CD4-positive, alpha-beta memory T cell (primary cell): ENCODE data around the gene UBE2E2. TPM values are rescaled to one million over a fixed set of nuclear protein-coding genes. Genes with fewer than 3 reads are reported as not detected.

Source experiments
- CTCF ChIA-PET: fragments of 350-600 bp; sonication (Branson Sonifier 250); formaldehyde crosslinking; loops from one replicate; lab custom pipeline; 2021; ENCODE audit warnings: inconsistent platforms; ENCODE audit not compliant: partially characterized antibody; lab: Charles Lee
- POLR2A ChIA-PET: fragments of 350-600 bp; sonication (Branson Sonifier 250); formaldehyde crosslinking; loops from one replicate; lab custom pipeline; 2021; ENCODE audit not compliant: partially characterized antibody; lab: Charles Lee
- DNase-seq, 5 donors: peaks; one replicate each; pipeline versions ENCODE4 v3.0.0 to v3.0.0-alpha.2; 2020 to 2022; ENCODE audit warnings: mixed read lengths in 1 of 5
- H3K27ac ChIP-seq: one replicate; pipeline ENCODE4 v1.7.0; 2013; ENCODE audit warnings: low read depth, low read length
- H3K27me3 ChIP-seq: 2 replicates; pipeline ENCODE4 v1.7.0; 2013; ENCODE audit warnings: mild to moderate bottlenecking, low read length, moderate library complexity; ENCODE audit not compliant: insufficient read depth
- H3K36me3 ChIP-seq: 2 replicates; pipeline ENCODE4 v1.7.0; 2013; ENCODE audit warnings: mild to moderate bottlenecking, low read length, moderate library complexity; ENCODE audit not compliant: insufficient read depth
- H3K4me1 ChIP-seq: 2 replicates; pipeline ENCODE4 v1.7.0; 2013; ENCODE audit warnings: mild to moderate bottlenecking, low read length, moderate library complexity; ENCODE audit not compliant: insufficient read depth
- H3K4me3 ChIP-seq, 2 donors: one replicate each; pipeline ENCODE4 v1.7.0; 2013; ENCODE audit warnings: low read length in 2 of 2, mild to moderate bottlenecking in 1 of 2
- H3K9me3 ChIP-seq, 2 donors: one replicate each; pipeline ENCODE4 v1.7.0; 2013; ENCODE audit warnings: low read length in 2 of 2, control low read depth in 1 of 2; ENCODE audit not compliant: control insufficient read depth in 1 of 2
- H3K27ac Mint-ChIP-seq, 7 donors: one replicate each; pipeline ENCODE4 v1.8.0; 2020 to 2021; ENCODE audit warnings: mixed read lengths in 7 of 7, mild to moderate bottlenecking in 6 of 7, inconsistent platforms in 3 of 7, moderate library complexity in 3 of 7
- H3K27me3 Mint-ChIP-seq, 2 donors: one replicate each; pipeline ENCODE4 v1.8.0; 2020 to 2021; ENCODE audit warnings: mixed read lengths in 2 of 2
- H3K36me3 Mint-ChIP-seq, 2 donors: one replicate each; pipeline ENCODE4 v1.8.0; 2020 to 2021; ENCODE audit warnings: mixed read lengths in 2 of 2, inconsistent platforms in 1 of 2, mild to moderate bottlenecking in 1 of 2
- H3K4me1 Mint-ChIP-seq, 4 donors: one replicate each; pipeline ENCODE4 v1.8.0; 2020 to 2021; ENCODE audit warnings: mixed read lengths in 4 of 4, mild to moderate bottlenecking in 1 of 4
- H3K4me3 Mint-ChIP-seq, 8 donors: one replicate each; pipeline ENCODE4 v1.8.0; 2020 to 2021; ENCODE audit warnings: mixed read lengths in 8 of 8, mild to moderate bottlenecking in 7 of 8, moderate library complexity in 6 of 8, inconsistent platforms in 3 of 8
- H3K9me3 Mint-ChIP-seq, 8 donors: one replicate each; pipeline ENCODE4 v1.8.0; 2020 to 2021; ENCODE audit warnings: mixed read lengths in 8 of 8, mild to moderate bottlenecking in 5 of 8, inconsistent platforms in 3 of 8, moderate library complexity in 1 of 8
- intact Hi-C: fragments of 100-400 bp; cut with micrococcal nuclease; formaldehyde crosslinking; loops from one replicate; pipeline ENCODE4 v1.15.1; 2023
- polyA plus RNA-seq, 2 donors: library from polyadenylated mRNA; unstranded; fragments of 300-500 nt; fragmentation: Illumina TruSeq; gene quantifications; one replicate each; pipeline ENCODE4 v1.2.3, GENCODE V29; 2021
- total RNA-seq, 2 experiments: library from RNA; stranded (reverse); gene quantifications; one replicate each; pipeline ENCODE4 v1.2.3, GENCODE V29; 2021

UBE2E2 gene
- total and polyA plus RNA-seq, 4 experiments from 2014 or later = 1.3 to 4.7 (median 3.1) TPM

- H3K4me3 ChIP-seq = no peak overlapping the region
- H3K27ac ChIP-seq = no peak overlapping the region
- intact Hi-C loops = no loop called here
- H3K9me3 ChIP-seq = no peaks in the 10 kb centered on the region
- H3K9me3 Mint-ChIP-seq = peaks cover 0 to 1% (median 0%) of the 10 kb centered on the region in 8 donors
- no peaks in the 10 kb centered on the region for H3K4me1 ChIP-seq
- H3K27ac Mint-ChIP-seq = no peak overlapping the region
- DNase-seq = no peak
- H3K36me3 ChIP-seq = no peaks in the 10 kb centered on the region
- POLR2A ChIA-PET = no interaction called here
- H3K27me3 ChIP-seq = no peaks in the 10 kb centered on the region
- H3K4me1 Mint-ChIP-seq = no peaks in the 10 kb centered on the region
- no peaks in the 10 kb centered on the region for H3K36me3 Mint-ChIP-seq
- H3K27me3 Mint-ChIP-seq = peaks cover 0 to 2% of the 10 kb centered on the region in 2 donors
- H3K4me3 Mint-ChIP-seq = no peak overlapping the region
- CTCF ChIA-PET = no interaction called here
Observed at GRCh38 chr3:23404246-23404645, 201.1 kb downstream of the UBE2E2 start.

- no peaks in the 10 kb centered on the region for H3K9me3 ChIP-seq
- no peaks in the 10 kb centered on the region for H3K4me1 Mint-ChIP-seq
- POLR2A ChIA-PET = no interaction called here
- no peak overlapping the region for H3K4me3 ChIP-seq
- H3K36me3 Mint-ChIP-seq = no peaks in the 10 kb centered on the region
- H3K27ac Mint-ChIP-seq = no peak overlapping the region
- intact Hi-C loops = no loop called here
- H3K9me3 Mint-ChIP-seq = peaks cover 0 to 1% (median 0%) of the 10 kb centered on the region in 8 donors
- H3K4me3 Mint-ChIP-seq = no peak overlapping the region
- no peaks in the 10 kb centered on the region for H3K4me1 ChIP-seq
- peaks cover 0 to 2% of the 10 kb centered on the region in 2 donors for H3K27me3 Mint-ChIP-seq
- no peaks in the 10 kb centered on the region for H3K27me3 ChIP-seq
- H3K36me3 ChIP-seq = no peaks in the 10 kb centered on the region
- DNase-seq = no peak
- CTCF ChIA-PET = no interaction called here
- no peak overlapping the region for H3K27ac ChIP-seq
Observed at GRCh38 chr3:23405081-23405480, 202.0 kb downstream of the UBE2E2 start.

- no peaks in the 10 kb centered on the region for H3K9me3 ChIP-seq
- no peaks in the 10 kb centered on the region for H3K4me1 ChIP-seq
- no peaks in the 10 kb centered on the region for H3K27me3 ChIP-seq
- H3K4me1 Mint-ChIP-seq = no peaks in the 10 kb centered on the region
- intact Hi-C loops = no loop called here
- H3K9me3 Mint-ChIP-seq = no peaks in the 10 kb centered on the region
- CTCF ChIA-PET = no interaction called here
- no peak overlapping the region for H3K27ac Mint-ChIP-seq
- no peak overlapping the region for H3K4me3 Mint-ChIP-seq
- POLR2A ChIA-PET = no interaction called here
- H3K36me3 ChIP-seq = no peaks in the 10 kb centered on the region
- no peak for DNase-seq
- H3K36me3 Mint-ChIP-seq = no peaks in the 10 kb centered on the region
- no peak overlapping the region for H3K27ac ChIP-seq
- H3K27me3 Mint-ChIP-seq = peaks cover 2% of the 10 kb centered on the region in 2 donors
- no peak overlapping the region for H3K4me3 ChIP-seq
Observed at GRCh38 chr3:23406601-23407000, 203.5 kb downstream of the UBE2E2 start.

GRCh38 chr3:23418026-23418425, 214.9 kb downstream of the UBE2E2 start:
- CTCF ChIA-PET = no interaction called here
- intact Hi-C loops = no loop called here

GRCh38 chr3:23421811-23422516, 218.8 kb downstream of the UBE2E2 start:
- no peak overlapping the region for H3K4me3 Mint-ChIP-seq
- H3K36me3 ChIP-seq = no peaks in the 10 kb centered on the region
- H3K9me3 Mint-ChIP-seq = peaks cover 0 to 6% (median 0%) of the 10 kb centered on the region in 8 donors
- H3K4me1 Mint-ChIP-seq = no peaks in the 10 kb centered on the region
- no peaks in the 10 kb centered on the region for H3K4me1 ChIP-seq
- peaks cover 0 to 1% of the 10 kb centered on the region in 2 donors for H3K27me3 Mint-ChIP-seq
- CTCF ChIA-PET = no interaction called here
- no peak for DNase-seq
- no peaks in the 10 kb centered on the region for H3K9me3 ChIP-seq
- H3K27ac Mint-ChIP-seq = no peak overlapping the region
- H3K27ac ChIP-seq = no peak overlapping the region
- H3K4me3 ChIP-seq = no peak overlapping the region
- intact Hi-C loops = no loop called here
- H3K36me3 Mint-ChIP-seq = no peaks in the 10 kb centered on the region
- POLR2A ChIA-PET = no interaction called here
- H3K27me3 ChIP-seq = no peaks in the 10 kb centered on the region

More at GRCh38 chr3:23418026-23418425, 214.9 kb downstream of the UBE2E2 start:
- Histone ChIP-seq H3K4me3 (no peak overlapping the region), H3K9me3 (no peaks in the 10 kb centered on the region), H3K27me3 (no peaks in the 10 kb centered on the region), H3K4me1 (no peaks in the 10 kb centered on the region), H3K27ac (no peak overlapping the region), H3K36me3 (no peaks in the 10 kb centered on the region)
- Mint-ChIP-seq H3K9me3 (peaks cover 0 to 5% (median 0%) of the 10 kb centered on the region in 8 donors), H3K36me3 (no peaks in the 10 kb centered on the region), H3K4me1 (no peaks in the 10 kb centered on the region), H3K4me3 (no peak overlapping the region), H3K27ac (no peak overlapping the region), H3K27me3 (no peaks in the 10 kb centered on the region)
- DNase-seq = no peak
- POLR2A ChIA-PET = no interaction called here

GRCh38 chr3:23422517-23422851, 219.4 kb downstream of the UBE2E2 start:
- Mint-ChIP-seq H3K4me3 (no peak overlapping the region), H3K4me1 (no peaks in the 10 kb centered on the region), H3K27me3 (peaks cover 0 to 1% of the 10 kb centered on the region in 2 donors), H3K9me3 (peaks cover 0 to 6% (median under 1%) of the 10 kb centered on the region in 8 donors), H3K27ac (no peak overlapping the region), H3K36me3 (no peaks in the 10 kb centered on the region)
- Histone ChIP-seq H3K36me3 (no peaks in the 10 kb centered on the region), H3K4me3 (no peak overlapping the region), H3K9me3 (no peaks in the 10 kb centered on the region), H3K27ac (no peak overlapping the region), H3K27me3 (no peaks in the 10 kb centered on the region), H3K4me1 (no peaks in the 10 kb centered on the region)
- no peak for DNase-seq
- ChIA-PET CTCF (no interaction called here), POLR2A (no interaction called here)
- intact Hi-C loops = no loop called here

- Histone ChIP-seq H3K27me3 (no peaks in the 10 kb centered on the region), H3K9me3 (no peaks in the 10 kb centered on the region), H3K4me1 (no peaks in the 10 kb centered on the region), H3K4me3 (no peak overlapping the region), H3K36me3 (no peaks in the 10 kb centered on the region), H3K27ac (no peak overlapping the region)
- POLR2A ChIA-PET = no interaction called here
- DNase-seq = no peak
- intact Hi-C loops = no loop called here
- Mint-ChIP-seq H3K27ac (no peak overlapping the region), H3K36me3 (no peaks in the 10 kb centered on the region), H3K4me1 (no peaks in the 10 kb centered on the region), H3K4me3 (no peak overlapping the region), H3K9me3 (peaks cover 0 to 6% (median under 1%) of the 10 kb centered on the region in 8 donors), H3K27me3 (peaks cover 0 to 1% of the 10 kb centered on the region in 2 donors)
- CTCF ChIA-PET = no interaction called here
Observed at GRCh38 chr3:23425410-23425809, 222.3 kb downstream of the UBE2E2 start.
